Measurements from ENCODE around the gene C2orf69. TPM values are rescaled to one million over a fixed set of nuclear protein-coding genes. Genes with fewer than 3 reads are reported as not detected.
A peak's percentile ranks its signal among the peaks of the same experiment; 100 is the strongest.

C2orf69 gene
- total and polyA plus RNA-seq, 4 experiments from 2014 or later, result 13.5 to 14.7 (median 14.1) TPM

GRCh38 chr2:199946196-199946595 is 35.1 kb downstream of the C2orf69 start:
- Histone ChIP-seq H3K27me3 (ENCODE audit: insufficient read depth, low read length) (no peaks in the 10 kb centered on the region), H3K27ac (ENCODE audit: low read depth, low read length) (no peak overlapping the region), H3K36me3 (ENCODE audit: insufficient read depth, low read length) (peaks cover 36% of the 10 kb centered on the region), H3K9me3 (ENCODE audit: control insufficient read depth in 1 of 2, low read length in 2 of 2) (no peaks in the 10 kb centered on the region), H3K4me3 (ENCODE audit: low read length in 2 of 2) (no peak overlapping the region), H3K4me1 (ENCODE audit: insufficient read depth, low read length) (peaks cover 6% of the 10 kb centered on the region)
- H3K27me3 Mint-ChIP-seq, result no peaks in the 10 kb centered on the region
- peaks cover 26 to 56% of the 10 kb centered on the region in 2 donors for H3K36me3 Mint-ChIP-seq
- H3K9me3 Mint-ChIP-seq, result no peaks in the 10 kb centered on the region
- intact Hi-C loops (cut with micrococcal nuclease), result no loop called here
- ChIA-PET CTCF (ENCODE audit: partially characterized antibody) (interaction anchor here (1.5 kb wide), 1 partner anchor 8 kb away, joined by 3 read pairs; no protein-coding TSS in a partner anchor), POLR2A (ENCODE audit: partially characterized antibody) (no interaction called here)
- DNase-seq, result no peak
- H3K27ac Mint-ChIP-seq, result peak overlapping the region in 2 of 7 donors; percentile 13 to 54
- H3K4me3 Mint-ChIP-seq, result no peak overlapping the region
- peaks cover 10 to 24% (median 16%) of the 10 kb centered on the region in 4 donors for H3K4me1 Mint-ChIP-seq

- Mint-ChIP-seq H3K9me3 (no peaks in the 10 kb centered on the region), H3K27me3 (no peaks in the 10 kb centered on the region), H3K36me3 (peaks cover 26 to 56% of the 10 kb centered on the region in 2 donors), H3K4me3 (no peak overlapping the region), H3K27ac (no peak overlapping the region), H3K4me1 (peaks cover 10 to 28% (median 16%) of the 10 kb centered on the region in 4 donors)
- Histone ChIP-seq H3K4me3 (ENCODE audit: low read length in 2 of 2) (no peak overlapping the region), H3K27ac (ENCODE audit: low read depth, low read length) (no peak overlapping the region), H3K4me1 (ENCODE audit: insufficient read depth, low read length) (peaks cover 6% of the 10 kb centered on the region), H3K36me3 (ENCODE audit: insufficient read depth, low read length) (peaks cover 36% of the 10 kb centered on the region), H3K9me3 (ENCODE audit: control insufficient read depth in 1 of 2, low read length in 2 of 2) (no peaks in the 10 kb centered on the region), H3K27me3 (ENCODE audit: insufficient read depth, low read length) (no peaks in the 10 kb centered on the region)
- no peak for DNase-seq
- intact Hi-C loops (cut with micrococcal nuclease), result no loop called here
- CTCF ChIA-PET (ENCODE audit: partially characterized antibody), result interaction anchor here (1.3 to 1.5 kb wide), 2 partner anchors 8 to 39 kb away, joined by 3 read pairs; no protein-coding TSS in a partner anchor
- POLR2A ChIA-PET (ENCODE audit: partially characterized antibody), result no interaction called here
Observed at GRCh38 chr2:199946836-199947235, 35.7 kb downstream of the C2orf69 start.

DNA sequence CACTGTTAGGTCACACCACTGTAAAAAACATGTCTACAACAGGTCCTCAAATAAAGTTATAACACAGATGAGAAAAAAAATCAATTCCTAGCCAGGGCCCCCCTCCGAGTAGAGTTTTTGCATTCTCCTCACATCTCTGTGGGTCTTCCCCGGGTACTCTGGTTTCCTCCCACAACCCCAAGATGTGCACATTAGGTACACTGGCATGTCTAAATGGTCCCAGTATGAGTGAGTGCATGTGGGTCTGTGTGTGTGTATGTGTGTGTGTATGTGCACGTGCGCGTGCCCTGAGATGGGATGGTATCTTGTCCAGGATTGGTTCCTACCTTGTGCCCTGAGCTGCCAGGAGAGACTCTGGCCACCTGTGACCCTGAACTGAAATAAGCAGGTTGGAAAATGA is 39.3 kb downstream of the C2orf69 start:
- Mint-ChIP-seq H3K9me3 (no peaks in the 10 kb centered on the region), H3K36me3 (peaks cover 14 to 43% of the 10 kb centered on the region in 2 donors), H3K4me1 (peaks cover 25 to 59% (median 36%) of the 10 kb centered on the region in 4 donors), H3K4me3 (no peak overlapping the region), H3K27me3 (no peaks in the 10 kb centered on the region), H3K27ac (peak overlapping the region in 3 of 7 donors; percentile 28 to 88 (median 48))
- intact Hi-C loops (cut with micrococcal nuclease), result no loop called here
- DNase-seq, result peak in 1 of 5 donors; percentile 16
- ChIA-PET CTCF (ENCODE audit: partially characterized antibody) (no interaction called here), POLR2A (ENCODE audit: partially characterized antibody) (no interaction called here)
- Histone ChIP-seq H3K4me3 (ENCODE audit: low read length in 2 of 2) (no peak overlapping the region), H3K27ac (ENCODE audit: low read depth, low read length) (no peak overlapping the region), H3K9me3 (ENCODE audit: control insufficient read depth in 1 of 2, low read length in 2 of 2) (no peaks in the 10 kb centered on the region), H3K36me3 (ENCODE audit: insufficient read depth, low read length) (peaks cover 25% of the 10 kb centered on the region), H3K27me3 (ENCODE audit: insufficient read depth, low read length) (no peaks in the 10 kb centered on the region), H3K4me1 (ENCODE audit: insufficient read depth, low read length) (peaks cover 36% of the 10 kb centered on the region)

- ChIA-PET POLR2A (ENCODE audit: partially characterized antibody) (no interaction called here), CTCF (ENCODE audit: partially characterized antibody) (no interaction called here)
- no peak overlapping the region for H3K4me3 Mint-ChIP-seq
- Histone ChIP-seq H3K27ac (ENCODE audit: low read depth, low read length) (no peak overlapping the region), H3K27me3 (ENCODE audit: insufficient read depth, low read length) (no peaks in the 10 kb centered on the region), H3K4me3 (ENCODE audit: low read length in 2 of 2) (no peak overlapping the region), H3K9me3 (ENCODE audit: control insufficient read depth in 1 of 2, low read length in 2 of 2) (no peaks in the 10 kb centered on the region), H3K36me3 (ENCODE audit: insufficient read depth, low read length) (peaks cover 18% of the 10 kb centered on the region), H3K4me1 (ENCODE audit: insufficient read depth, low read length) (peaks cover 37% of the 10 kb centered on the region)
- no peaks in the 10 kb centered on the region for H3K9me3 Mint-ChIP-seq
- H3K27me3 Mint-ChIP-seq, result no peaks in the 10 kb centered on the region
- no peak overlapping the region for H3K27ac Mint-ChIP-seq
- intact Hi-C loops (cut with micrococcal nuclease), result no loop called here
- no peak for DNase-seq
- H3K36me3 Mint-ChIP-seq, result peaks cover 10 to 43% of the 10 kb centered on the region in 2 donors
- H3K4me1 Mint-ChIP-seq, result peaks cover 25 to 63% (median 39%) of the 10 kb centered on the region in 4 donors
Observed at GRCh38 chr2:199951023-199951422, 39.9 kb downstream of the C2orf69 start.

- Mint-ChIP-seq H3K36me3 (peaks cover 9 to 40% of the 10 kb centered on the region in 2 donors), H3K4me1 (peaks cover 31 to 78% (median 55%) of the 10 kb centered on the region in 4 donors), H3K9me3 (no peaks in the 10 kb centered on the region), H3K27ac (peak overlapping the region; percentile 93 to 96 (median 95)), H3K4me3 (peak overlapping the region; percentile 97 to 99 (median 98)), H3K27me3 (no peaks in the 10 kb centered on the region)
- Histone ChIP-seq H3K9me3 (ENCODE audit: control insufficient read depth in 1 of 2, low read length in 2 of 2) (no peaks in the 10 kb centered on the region), H3K4me3 (ENCODE audit: low read length in 2 of 2) (peak overlapping the region; percentile 81 to 97), H3K36me3 (ENCODE audit: insufficient read depth, low read length) (no peaks in the 10 kb centered on the region), H3K27ac (ENCODE audit: low read depth, low read length) (peak overlapping the region; percentile 71), H3K27me3 (ENCODE audit: insufficient read depth, low read length) (no peaks in the 10 kb centered on the region), H3K4me1 (ENCODE audit: insufficient read depth, low read length) (peaks cover 59% of the 10 kb centered on the region)
- DNase-seq, result no peak
- intact Hi-C loops (cut with micrococcal nuclease), result loop anchor here (1.0 to 5.0 kb wide), 2 partner anchors 43 to 934 kb away; partner anchors contain the start of genes C2orf69, NIF3L1 and PPIL3
- CTCF ChIA-PET (ENCODE audit: partially characterized antibody), result interaction anchor here (1.0 kb wide), 1 partner anchor 9 kb away, joined by 3 read pairs; no protein-coding TSS in a partner anchor
- POLR2A ChIA-PET (ENCODE audit: partially characterized antibody), result interaction anchor here (0.6 to 1.2 kb wide), 4 partner anchors 11 to 44 kb away, joined by 3 to 5 read pairs (median 4); partner anchors contain the start of gene C2orf69
Observed at GRCh38 chr2:199955007-199955338, 43.9 kb downstream of the C2orf69 start.

- ChIA-PET POLR2A (ENCODE audit: partially characterized antibody) (interaction anchor here (0.6 to 1.3 kb wide), 7 partner anchors 10 to 570 kb away, joined by 3 to 5 read pairs (median 4); partner anchors contain the start of gene C2orf69), CTCF (ENCODE audit: partially characterized antibody) (interaction anchor here (1.0 kb wide), 1 partner anchor 9 kb away, joined by 3 read pairs; no protein-coding TSS in a partner anchor)
- no peaks in the 10 kb centered on the region for H3K27me3 ChIP-seq (ENCODE audit: insufficient read depth, low read length)
- peak within 1 kb of the TSS; percentile 71 for H3K27ac ChIP-seq (ENCODE audit: low read depth, low read length)
- H3K4me3 Mint-ChIP-seq, result peak within 1 kb of the TSS; percentile 97 to 99 (median 98)
- peak within 1 kb of the TSS; percentile 93 to 96 (median 95) for H3K27ac Mint-ChIP-seq
- H3K4me1 Mint-ChIP-seq, result peaks cover 30 to 74% (median 51%) of the 10 kb centered on the region in 4 donors
- intact Hi-C loops (cut with micrococcal nuclease), result loop anchor here (1.0 to 5.0 kb wide), 2 partner anchors 43 to 934 kb away; partner anchors contain the start of genes C2orf69, NIF3L1 and PPIL3
- peaks cover 54% of the 10 kb centered on the region for H3K4me1 ChIP-seq (ENCODE audit: insufficient read depth, low read length)
- peaks cover 9 to 40% of the 10 kb centered on the region in 2 donors for H3K36me3 Mint-ChIP-seq
- H3K9me3 ChIP-seq (ENCODE audit: control insufficient read depth in 1 of 2, low read length in 2 of 2), result no peaks in the 10 kb centered on the region
- H3K9me3 Mint-ChIP-seq, result no peaks in the 10 kb centered on the region
- H3K27me3 Mint-ChIP-seq, result no peaks in the 10 kb centered on the region
- peaks cover 4% of the 10 kb centered on the region for H3K36me3 ChIP-seq (ENCODE audit: insufficient read depth, low read length)
- peak within 1 kb of the TSS; percentile 81 to 97 for H3K4me3 ChIP-seq (ENCODE audit: low read length in 2 of 2)
- DNase-seq, result peak; percentile 77 to 84 (median 82)
Observed at GRCh38 chr2:199955339-199956061, 44.4 kb downstream of the C2orf69 start, which contains the start of the genes MAIP1 and TYW5. Gene MAIP1, plus strand, starts transcription at chr2:199955582. Its CDS starts 217 bp downstream, at chr2:199955799. Gene TYW5, minus strand, starts transcription at chr2:199955491. Its CDS starts 21 bp downstream, at chr2:199955470.

- DNase-seq, result no peak
- H3K9me3 ChIP-seq (ENCODE audit: control insufficient read depth in 1 of 2, low read length in 2 of 2), result no peaks in the 10 kb centered on the region
- H3K36me3 Mint-ChIP-seq, result peaks cover 13 to 42% of the 10 kb centered on the region in 2 donors
Observed at GRCh38 chr2:199956062-199956380, 44.9 kb downstream of the C2orf69 start.

More at GRCh38 chr2:199956062-199956380, 44.9 kb downstream of the C2orf69 start:
- POLR2A ChIA-PET (ENCODE audit: partially characterized antibody), result interaction anchor here (1.1 to 1.3 kb wide), 3 partner anchors 45 to 569 kb away, joined by 3 to 4 read pairs (median 3); partner anchors contain the start of gene C2orf69
- intact Hi-C loops (cut with micrococcal nuclease), result loop anchor here (5.0 kb wide), 1 partner anchor 44 kb away; the partner anchor contains the start of gene C2orf69
- CTCF ChIA-PET (ENCODE audit: partially characterized antibody), result no interaction called here
- Mint-ChIP-seq H3K27me3 (no peaks in the 10 kb centered on the region), H3K4me3 (peak overlapping the region; percentile 97 to 99 (median 98)), H3K4me1 (peaks cover 29 to 71% (median 49%) of the 10 kb centered on the region in 4 donors), H3K27ac (peak overlapping the region; percentile 93 to 96 (median 95)), H3K9me3 (no peaks in the 10 kb centered on the region)
- H3K4me3 ChIP-seq (ENCODE audit: low read length in 2 of 2), result peak overlapping the region; percentile 81 to 97
- peaks cover 53% of the 10 kb centered on the region for H3K4me1 ChIP-seq (ENCODE audit: insufficient read depth, low read length)
- peaks cover 10% of the 10 kb centered on the region for H3K36me3 ChIP-seq (ENCODE audit: insufficient read depth, low read length)
- no peaks in the 10 kb centered on the region for H3K27me3 ChIP-seq (ENCODE audit: insufficient read depth, low read length)
- H3K27ac ChIP-seq (ENCODE audit: low read depth, low read length), result peak overlapping the region; percentile 71
